GM12878 (cell line): ENCODE measurements around the gene ADH1A. TPM values are rescaled to one million over a fixed set of nuclear protein-coding genes. Genes with fewer than 3 reads are reported as not detected.

Experiments used
- BCL3 ChIP-seq: IDR thresholded peaks from 2 replicates; pipeline ENCODE4 v1.6.1; 2011; ENCODE audit warnings: borderline replicate concordance, low read depth, mild to moderate bottlenecking, moderate library complexity, low read length; ENCODE audit not compliant: insufficient read depth, poor library complexity, severe bottlenecking
- E2F4 ChIP-seq: IDR thresholded peaks from 2 replicates; pipeline ENCODE4 v1.6.1; 2012; ENCODE audit warnings: low read depth, low read length, improper control_type of control experiment
- HDGF ChIP-seq: fragments of 450-650 bp; IDR thresholded peaks from 2 replicates; pipeline ENCODE4 v1.6.1; 2016; ENCODE audit warnings: antibody characterized with exemption
- IRF3 ChIP-seq: fragments of 450-650 bp; IDR thresholded peaks from 2 replicates; pipeline ENCODE4 v1.6.1; 2014; ENCODE audit warnings: mild to moderate bottlenecking
- MYB ChIP-seq: fragments of 150-350 bp; IDR thresholded peaks from 2 replicates; pipeline ENCODE4 v1.6.1; 2014; ENCODE audit warnings: mild to moderate bottlenecking, low read depth, low read length, borderline replicate concordance
- RCOR1 ChIP-seq: conservative IDR thresholded peaks from 2 replicates; pipeline ENCODE4 v1.6.1; 2012; ENCODE audit warnings: low read depth, low read length, improper control_type of control experiment
- RELA ChIP-seq: fragments of 450-650 bp; IDR thresholded peaks from 2 replicates; pipeline ENCODE4 v1.8.0; 2014; ENCODE audit warnings: borderline replicate concordance; ENCODE audit not compliant: partially characterized antibody
- REST ChIP-seq: IDR thresholded peaks from 2 replicates; pipeline ENCODE4 v1.6.1; 2012; ENCODE audit warnings: mild to moderate bottlenecking, low read depth, low read length
- USF1 ChIP-seq: IDR thresholded peaks from 2 replicates; pipeline ENCODE4 v1.6.1; 2011; ENCODE audit warnings: borderline replicate concordance, low read depth, mild to moderate bottlenecking, moderate library complexity, mixed read lengths, low read length; ENCODE audit not compliant: insufficient read depth; ENCODE audit errors: extremely low read length
- ZBTB33 ChIP-seq: fragments of 450-650 bp; IDR thresholded peaks from 2 replicates; pipeline ENCODE4 v1.6.1; 2017; ENCODE audit warnings: mild to moderate bottlenecking
- ZNF24 ChIP-seq: fragments of 450-650 bp; IDR thresholded peaks from 2 replicates; pipeline ENCODE4 v1.6.1; 2017; ENCODE audit warnings: antibody characterized with exemption, mild to moderate bottlenecking
- polyA plus RNA-seq, 11 experiments: library from polyadenylated mRNA; depleted of rRNA in 4 of 11; unstranded in 6 of 11; stranded (reverse) in 5 of 11; fragments of >200 nt; fragmentation: Nextera tagmentation in 4 of 11; fragmentation: Illumina TruSeq in 1 of 11; extraction: Ambion mirVana in 4 of 11; extraction: Trizol in 1 of 11; gene quantifications; 1 replicate in 1 of 11; 2 replicates in 10 of 11; pipeline versions ENCODE4 v1.2.1 to v1.2.3, GENCODE V29; 2011 to 2016; ENCODE audit warnings: inconsistent platforms in 2 of 11, missing spikeins in 2 of 11, low read depth in 1 of 11
- total RNA-seq, 4 experiments: library from RNA; depleted of rRNA in 3 of 4; stranded (reverse); fragments of >200 nt in 3 of 4; fragmentation: Illumina TruSeq in 1 of 4; extraction: Trizol in 1 of 4; gene quantifications; 2 replicates each; pipeline versions ENCODE4 v1.2.1 to v1.2.3, GENCODE V29; 2013 to 2021

The ADH1A gene
- total and polyA plus RNA-seq, 10 of the 15 experiments (the other 5 are each of a cell fraction or from before 2014, with no cell fraction given): not detected

GRCh38 chr4:99281261-99281660, 9.5 kb downstream of the ADH1A start (continued):
- TF ChIP-seq ZBTB33 (no peak), RELA (no peak), IRF3 (no peak), REST (no peak), USF1 (no peak), BCL3 (no peak), ZNF24 (no peak), HDGF (no peak), E2F4 (no peak), RCOR1 (no peak), MYB (no peak)
